Loucy (cell line): Measurements from ENCODE around the gene PDXDC1.

Experiments used
- H2AFZ ChIP-seq: fragments of 200-600 bp; sonication (generic); 2 replicates; pipeline ENCODE4 v1.6.0; 2016; ENCODE audit warnings: antibody characterized with exemption, mild to moderate bottlenecking, low read length, moderate library complexity
- H3F3A ChIP-seq: fragments of 200-600 bp; 2 replicates; pipeline ENCODE4 v1.6.0; 2016; ENCODE audit warnings: antibody characterized with exemption, low read depth, mild to moderate bottlenecking
- H3K27me3 ChIP-seq: fragments of 200-600 bp; sonication (generic); 2 replicates; pipeline ENCODE4 v1.6.1; 2014; ENCODE audit warnings: low read length, mild to moderate bottlenecking; ENCODE audit not compliant: insufficient read depth, poor library complexity, severe bottlenecking
- H3K36me3 ChIP-seq: fragments of 200-600 bp; sonication (generic); 2 replicates; pipeline ENCODE4 v1.6.1; 2016; ENCODE audit warnings: low read length; ENCODE audit not compliant: insufficient read depth
- H3K4me1 ChIP-seq: fragments of 200-600 bp; sonication (generic); 2 replicates; pipeline ENCODE4 v1.5.1; 2014; ENCODE audit warnings: low read length, mild to moderate bottlenecking; ENCODE audit not compliant: insufficient read depth, poor library complexity, severe bottlenecking
- H3K4me2 ChIP-seq: fragments of 200-600 bp; sonication (generic); 2 replicates; pipeline ENCODE4 v1.6.0; 2014; ENCODE audit warnings: antibody characterized with exemption, low read length, low read depth, mild to moderate bottlenecking; ENCODE audit not compliant: poor library complexity, severe bottlenecking
- H3K4me3 ChIP-seq: fragments of 200-600 bp; sonication (generic); 2 replicates; pipeline ENCODE4 v1.5.1; 2014; ENCODE audit warnings: low read length, mild to moderate bottlenecking, mixed read lengths; ENCODE audit not compliant: poor library complexity, severe bottlenecking
- H3K79me2 ChIP-seq: fragments of 200-600 bp; sonication (generic); 2 replicates; pipeline ENCODE4 v1.6.1; 2014; ENCODE audit warnings: low read length; ENCODE audit not compliant: insufficient read depth
- H3K9ac ChIP-seq: fragments of 200-600 bp; sonication (generic); 2 replicates; pipeline ENCODE4 v1.6.0; 2014; ENCODE audit warnings: mild to moderate bottlenecking, low read depth, low read length, moderate library complexity; ENCODE audit not compliant: poor library complexity, severe bottlenecking
- H3K9me2 ChIP-seq: fragments of 200-600 bp; sonication (generic); replicated peaks from 2 replicates; pipeline ENCODE4 v1.6.1; 2016; ENCODE audit warnings: low read depth, low read length, mixed read lengths
- H3K9me3 ChIP-seq: fragments of 200-600 bp; sonication (generic); 2 replicates; pipeline ENCODE4 v1.6.1; 2014; ENCODE audit warnings: mild to moderate bottlenecking, antibody characterized with exemption, low read length, low read depth; ENCODE audit not compliant: insufficient read depth
- H4K20me1 ChIP-seq: fragments of 200-600 bp; sonication (generic); 2 replicates; pipeline ENCODE4 v1.6.0; 2014; ENCODE audit warnings: antibody characterized with exemption, low read length, mild to moderate bottlenecking; ENCODE audit not compliant: insufficient read depth, poor library complexity, severe bottlenecking
- CTCF ChIP-seq: fragments of 200-600 bp; sonication (generic); conservative IDR thresholded peaks from 2 replicates; pipeline ENCODE4 v1.5.1; 2014; ENCODE audit warnings: mild to moderate bottlenecking, antibody characterized with exemption, low read length
- EZH2phosphoT487 ChIP-seq: fragments of 200-600 bp; IDR thresholded peaks from 2 replicates; pipeline ENCODE4 v1.6.1; 2018; ENCODE audit warnings: antibody characterized with exemption, mild to moderate bottlenecking, moderate library complexity, borderline replicate concordance

Gene PDXDC1

GRCh38 chr16:15034266-15035162, 59.7 kb downstream of the PDXDC1 start:
- no peak overlapping the region for H2AFZ ChIP-seq
- H3K9me2 ChIP-seq, result no peaks in the 10 kb centered on the region
- H3K4me3 ChIP-seq, result no peak overlapping the region
- H3K4me1 ChIP-seq, result peaks cover 8% of the 10 kb centered on the region
- no peak overlapping the region for H3K9ac ChIP-seq
- no peak overlapping the region for H3K4me2 ChIP-seq
- no peaks in the 10 kb centered on the region for H3K9me3 ChIP-seq
- TF ChIP-seq CTCF (no peak), EZH2phosphoT487 (no peak)
- no peaks in the 10 kb centered on the region for H3K27me3 ChIP-seq
- peaks cover 43% of the 10 kb centered on the region; the same call in 1 of the 2 replicates for H3K36me3 ChIP-seq
- H3K79me2 ChIP-seq, result no peaks in the 10 kb centered on the region
- H4K20me1 ChIP-seq, result no peaks in the 10 kb centered on the region
- no peaks in the 10 kb centered on the region for H3F3A ChIP-seq

- Histone ChIP-seq H4K20me1 (no peaks in the 10 kb centered on the region), H3K79me2 (no peaks in the 10 kb centered on the region), H3K9me2 (no peaks in the 10 kb centered on the region), H3K9ac (no peak overlapping the region), H3F3A (no peaks in the 10 kb centered on the region), H3K4me2 (no peak overlapping the region), H3K9me3 (no peaks in the 10 kb centered on the region), H3K27me3 (no peaks in the 10 kb centered on the region), H3K36me3 (peaks cover 50% of the 10 kb centered on the region; the same call in 1 of the 2 replicates), H2AFZ (no peak overlapping the region), H3K4me3 (no peak overlapping the region), H3K4me1 (peaks cover 8% of the 10 kb centered on the region)
- TF ChIP-seq CTCF, result no peak
- TF ChIP-seq EZH2phosphoT487, result no peak
Observed at GRCh38 chr16:15035163-15035729, 60.4 kb downstream of the PDXDC1 start.

- Histone ChIP-seq H3K4me3 (no peak overlapping the region), H3K36me3 (peaks cover 52% of the 10 kb centered on the region; the same call in 1 of the 2 replicates), H3F3A (no peaks in the 10 kb centered on the region), H4K20me1 (no peaks in the 10 kb centered on the region), H3K4me1 (no peaks in the 10 kb centered on the region), H3K9me3 (no peaks in the 10 kb centered on the region), H3K4me2 (no peak overlapping the region), H3K9me2 (no peaks in the 10 kb centered on the region), H3K27me3 (no peaks in the 10 kb centered on the region), H2AFZ (no peak overlapping the region), H3K9ac (no peak overlapping the region), H3K79me2 (no peaks in the 10 kb centered on the region)
- TF ChIP-seq CTCF, result no peak
- no peak for TF ChIP-seq EZH2phosphoT487
Observed at GRCh38 chr16:15037003-15037402, 62.2 kb downstream of the PDXDC1 start.
